NK-92 (cell line): ENCODE data around the gene CTDSPL.

Source experiments
- DNase-seq: peaks from one replicate; lab custom pipeline; 2025; ENCODE audit not compliant: unreplicated experiment; lab: John Stamatoyannopoulos, UW

Gene CTDSPL

GRCh38 chr3:37890522-37890921, 28.8 kb downstream of the CTDSPL start:
- no peak for DNase-seq

DNA sequence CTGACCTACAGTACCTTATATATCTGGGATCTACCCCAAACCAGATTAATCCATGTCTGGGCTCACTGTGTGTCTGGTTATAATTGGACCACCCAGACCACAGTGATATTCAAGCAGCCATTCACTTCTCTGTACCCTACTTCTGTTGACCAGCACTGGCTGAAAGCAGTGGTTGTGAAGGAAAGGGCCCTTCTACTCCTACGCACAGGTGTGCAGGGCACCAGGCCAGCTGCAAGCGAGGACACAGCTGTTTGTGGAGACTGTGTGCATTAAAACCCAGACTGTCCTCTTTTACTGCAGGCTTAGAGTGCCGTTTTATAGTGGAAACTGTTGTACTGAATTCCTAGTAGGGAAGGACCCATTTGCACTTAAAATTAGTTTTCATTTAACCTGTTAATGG, 29.5 kb downstream of the CTDSPL start:
- no peak for DNase-seq

GRCh38 chr3:37892927-37893600, 31.4 kb downstream of the CTDSPL start:
- DNase-seq, result no peak

GRCh38 chr3:37896827-37897226, 35.1 kb downstream of the CTDSPL start:
- DNase-seq, result no peak

- no peak for DNase-seq
Measured at GRCh38 chr3:37897763-37898162, 36.1 kb downstream of the CTDSPL start.

GRCh38 chr3:37898424-37898823, 36.7 kb downstream of the CTDSPL start:
- no peak for DNase-seq

- DNase-seq, result no peak
Measured at GRCh38 chr3:37899101-37899707, 37.5 kb downstream of the CTDSPL start.

- no peak for DNase-seq
Measured at GRCh38 chr3:37899711-37900306, 38.1 kb downstream of the CTDSPL start.

- DNase-seq, result no peak
Measured at GRCh38 chr3:37901721-37902120, 40.0 kb downstream of the CTDSPL start.

- DNase-seq, result no peak
Measured at GRCh38 chr3:37902674-37903073, 41.0 kb downstream of the CTDSPL start.

- no peak for DNase-seq
Measured at GRCh38 chr3:37903320-37903719, 41.6 kb downstream of the CTDSPL start.

GRCh38 chr3:37903734-37904133, 42.1 kb downstream of the CTDSPL start:
- no peak for DNase-seq

DNA sequence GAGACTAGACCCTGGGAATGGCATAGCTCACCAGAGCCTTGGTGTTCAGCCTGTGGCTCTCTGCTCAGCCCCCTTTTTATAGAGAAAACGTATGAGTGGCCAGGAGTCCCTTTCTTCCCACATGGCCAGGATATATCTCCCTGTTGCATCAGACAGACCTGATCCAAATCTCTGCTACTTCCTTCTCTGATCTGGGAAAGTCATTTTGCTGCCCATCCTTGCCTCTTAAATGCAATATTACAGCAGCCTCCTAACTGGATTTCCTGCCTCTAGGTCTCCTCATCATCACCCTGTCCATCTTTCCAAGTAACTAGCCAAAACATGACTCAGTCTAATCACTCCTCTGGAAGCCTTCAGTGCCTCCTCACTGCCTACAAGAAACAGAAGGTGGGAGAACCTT, 42.9 kb downstream of the CTDSPL start:
- DNase-seq, result no peak

- no peak for DNase-seq
Measured at GRCh38 chr3:37905346-37905745, 43.7 kb downstream of the CTDSPL start.

- no peak for DNase-seq
Measured at GRCh38 chr3:37905987-37906674, 44.5 kb downstream of the CTDSPL start.

DNA sequence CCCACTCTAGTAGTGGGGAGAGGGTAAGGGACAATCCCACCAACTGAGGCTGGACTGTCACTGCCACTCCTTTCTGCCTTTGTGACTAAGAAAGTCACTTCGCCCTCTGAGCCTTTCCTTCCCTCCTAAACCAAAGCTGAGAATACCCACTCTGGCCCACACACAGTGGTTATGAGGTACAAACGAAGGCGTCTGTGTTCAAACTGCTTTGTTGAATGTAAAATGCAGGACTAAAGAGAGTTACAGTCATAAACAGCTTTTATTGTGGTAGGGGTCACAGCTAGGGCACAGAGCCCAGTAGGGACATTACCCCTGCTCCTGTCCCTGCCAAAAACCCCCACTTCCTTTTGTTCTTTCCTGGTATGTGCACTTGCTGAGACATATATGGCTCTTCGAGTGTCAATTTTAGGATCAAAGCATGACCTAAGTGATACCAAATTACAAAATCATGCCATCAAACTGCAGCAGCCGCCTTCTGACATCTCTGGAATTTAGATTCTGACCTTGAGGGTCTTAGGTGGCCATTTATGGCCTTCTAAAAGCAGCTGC, 45.1 kb downstream of the CTDSPL start:
- no peak for DNase-seq

DNA sequence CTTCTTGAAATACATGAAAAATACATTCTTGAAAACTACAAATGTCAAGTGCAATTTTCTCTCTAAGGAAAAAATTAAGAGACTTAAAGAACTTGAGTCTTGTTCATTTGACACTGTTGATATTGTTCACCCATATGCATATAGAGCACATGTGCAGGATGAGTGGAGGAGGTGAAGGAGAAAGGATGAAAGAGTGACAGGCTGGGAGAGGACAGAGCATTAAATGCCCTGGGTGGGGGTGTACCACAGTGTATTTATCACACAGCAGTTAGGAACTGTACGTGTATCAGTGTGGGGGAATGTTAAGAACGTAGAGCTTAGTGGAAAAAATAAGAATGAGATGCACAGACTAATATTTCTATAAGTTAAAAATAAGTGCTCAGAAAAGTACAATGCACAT, 45.7 kb downstream of the CTDSPL start:
- no peak for DNase-seq

- no peak for DNase-seq
Measured at GRCh38 chr3:37907906-37908305, 46.2 kb downstream of the CTDSPL start.

- DNase-seq, result no peak
Measured at GRCh38 chr3:37909067-37909911, 47.6 kb downstream of the CTDSPL start.

GRCh38 chr3:37910671-37911400, 49.2 kb downstream of the CTDSPL start:
- no peak for DNase-seq
